Astrocyte (in vitro differentiated cells and primary cell): Measurements from ENCODE around the gene DDX59.

Source experiments
- CTCF ChIP-seq: IDR thresholded peaks from 2 replicates; pipeline ENCODE4 v1.5.1; 2011; ENCODE audit warnings: low read depth, mild to moderate bottlenecking, inconsistent platforms, low read length, moderate library complexity; ENCODE audit not compliant: insufficient read depth
- EZH2 ChIP-seq: IDR thresholded peaks from 2 replicates; pipeline ENCODE4 v1.6.1; 2012; ENCODE audit warnings: mild to moderate bottlenecking, low read length, inconsistent platforms; ENCODE audit not compliant: insufficient read depth

GRCh38 chr1:200628223-200628881, 41.4 kb downstream of the DDX59 start:
- no peak for TF ChIP-seq CTCF
- TF ChIP-seq EZH2: no peak
